Naive thymus-derived CD4-positive, alpha-beta T cell (primary cell): ENCODE data around the gene NIPA2. TPM values are rescaled to one million over a fixed set of nuclear protein-coding genes. Genes with fewer than 3 reads are reported as not detected.
A peak's percentile ranks its signal among the peaks of the same experiment; 100 is the strongest.
"Not testable (repeated sequence)": the region's sequence is repeated elsewhere in the genome, so short reads cannot be mapped to it uniquely, and the experiment has no call there.

Experiments
- ATAC-seq: fragments of 150-1000 bp; cut with Tn5 transposase; 2 replicates; pipeline ENCODE4 v1.10.0; 2021; ENCODE audit warnings: mild to moderate bottlenecking, moderate library complexity
- CTCF ChIA-PET: fragments of 350-600 bp; sonication (Branson Sonifier 250); formaldehyde crosslinking; loops from one replicate; lab custom pipeline; 2021; ENCODE audit warnings: antibody characterized with exemption; lab: Charles Lee
- POLR2A ChIA-PET: fragments of 350-600 bp; sonication (Branson Sonifier 250); formaldehyde crosslinking; loops from one replicate; lab custom pipeline; 2021; ENCODE audit warnings: antibody characterized with exemption, inconsistent platforms; lab: Charles Lee
- DNase-seq, 9 donors: peaks; one replicate each; pipeline versions ENCODE4 v3.0.0 to v3.0.0-alpha.2; 2020 to 2022; ENCODE audit warnings: mixed read lengths in 1 of 9
- H3K27ac ChIP-seq: one replicate; pipeline ENCODE4 v1.7.0; 2013; ENCODE audit warnings: mild to moderate bottlenecking, low read depth, low read length, moderate library complexity
- H3K27me3 ChIP-seq, 2 donors: one replicate each; pipeline ENCODE4 v1.7.0; 2013; ENCODE audit warnings: low read length in 2 of 2, mild to moderate bottlenecking in 2 of 2, moderate library complexity in 2 of 2; ENCODE audit not compliant: control insufficient read depth in 2 of 2, insufficient read depth in 2 of 2
- H3K36me3 ChIP-seq, 3 experiments: 1 replicate in 2 of 3; 2 replicates in 1 of 3; pipeline ENCODE4 v1.7.0; 2013; ENCODE audit warnings: low read length in 3 of 3, mild to moderate bottlenecking in 3 of 3, moderate library complexity in 1 of 3; ENCODE audit not compliant: insufficient read depth in 3 of 3, control insufficient read depth in 2 of 3
- H3K4me1 ChIP-seq, 2 donors: one replicate each; pipeline ENCODE4 v1.7.0; 2013; ENCODE audit warnings: low read length in 2 of 2, mild to moderate bottlenecking in 2 of 2, moderate library complexity in 1 of 2; ENCODE audit not compliant: control insufficient read depth in 2 of 2, insufficient read depth in 2 of 2
- H3K4me3 ChIP-seq: 2 replicates; pipeline ENCODE4 v1.7.0; 2013; ENCODE audit warnings: mild to moderate bottlenecking, low read length
- H3K9me3 ChIP-seq, 3 experiments: 1 replicate in 2 of 3; 2 replicates in 1 of 3; pipeline ENCODE4 v1.7.0; 2013; ENCODE audit warnings: low read length in 3 of 3; ENCODE audit not compliant: control insufficient read depth in 2 of 3
- H3K27ac Mint-ChIP-seq, 9 donors: one replicate each; pipeline ENCODE4 v1.8.0; 2020 to 2022; ENCODE audit warnings: mixed read lengths in 9 of 9, mild to moderate bottlenecking in 8 of 9, moderate library complexity in 5 of 9, inconsistent platforms in 2 of 9
- H3K27me3 Mint-ChIP-seq, 5 donors: one replicate each; pipeline ENCODE4 v1.8.0; 2021 to 2022; ENCODE audit warnings: mixed read lengths in 5 of 5, mild to moderate bottlenecking in 1 of 5
- H3K36me3 Mint-ChIP-seq, 5 donors: one replicate each; pipeline ENCODE4 v1.8.0; 2020 to 2022; ENCODE audit warnings: mixed read lengths in 5 of 5, mild to moderate bottlenecking in 3 of 5, inconsistent platforms in 1 of 5
- H3K4me1 Mint-ChIP-seq, 7 donors: one replicate each; pipeline ENCODE4 v1.8.0; 2020 to 2022; ENCODE audit warnings: mixed read lengths in 7 of 7, mild to moderate bottlenecking in 3 of 7, inconsistent platforms in 1 of 7
- H3K4me3 Mint-ChIP-seq, 10 donors: one replicate each; pipeline ENCODE4 v1.8.0; 2020 to 2022; ENCODE audit warnings: mild to moderate bottlenecking in 10 of 10, mixed read lengths in 10 of 10, moderate library complexity in 6 of 10, inconsistent platforms in 2 of 10
- H3K9me3 Mint-ChIP-seq, 11 donors: one replicate each; pipeline ENCODE4 v1.8.0; 2020 to 2022; ENCODE audit warnings: mixed read lengths in 11 of 11, mild to moderate bottlenecking in 4 of 11, inconsistent platforms in 1 of 11, moderate library complexity in 1 of 11
- intact Hi-C, 2 donors: fragments of 100-400 bp; cut with micrococcal nuclease; formaldehyde crosslinking; loops; one replicate each; pipeline ENCODE4 v1.15.1; 2023
- polyA plus RNA-seq, 2 donors: library from polyadenylated mRNA; unstranded; fragments of 300-500 nt; fragmentation: Illumina TruSeq; gene quantifications; one replicate each; pipeline ENCODE4 v1.2.3, GENCODE V29; 2021
- total RNA-seq, 6 experiments: library from RNA in 5 of 6; stranded (reverse) in 5 of 6; gene quantifications; 1 replicate in 5 of 6; 2 replicates in 1 of 6; pipeline ENCODE4 v1.2.3 and lab custom pipeline; 2021 to 2026

Gene NIPA2
- total and polyA plus RNA-seq, 7 experiments from 2014 or later, result 28.7 to 42.0 (median 37.0) TPM

DNA sequence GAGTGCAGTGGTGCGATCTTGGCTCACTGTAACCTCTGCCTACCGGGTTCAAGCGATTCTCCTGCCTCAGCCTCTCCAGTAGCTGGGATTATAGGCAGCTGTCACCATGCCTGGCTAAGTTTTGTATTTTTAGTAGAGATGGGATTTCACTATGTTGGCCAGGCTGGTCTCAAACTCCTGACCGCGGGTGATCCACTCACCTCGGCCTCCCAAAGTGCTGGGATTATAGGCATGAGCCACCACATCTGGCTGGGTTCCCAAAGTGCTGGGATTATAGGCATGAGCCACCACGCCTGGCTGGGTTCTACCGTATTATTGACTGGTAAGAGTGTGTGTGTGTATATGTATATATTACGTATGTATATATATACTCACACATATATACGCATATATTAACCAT is 35.5 kb upstream of the NIPA2 start:
- H3K27me3 Mint-ChIP-seq, ATAC-seq, DNase-seq: not testable (repeated sequence)

GRCh38 chr15:22806156-22806555 is 32.3 kb upstream of the NIPA2 start:
- H3K27ac ChIP-seq, result no peak overlapping the region
- H3K36me3 ChIP-seq, result no peaks in the 10 kb centered on the region
- no peaks in the 10 kb centered on the region for H3K4me1 ChIP-seq
- no peaks in the 10 kb centered on the region for H3K9me3 ChIP-seq
- Mint-ChIP-seq H3K9me3 (no peaks in the 10 kb centered on the region), H3K27ac (no peak overlapping the region), H3K36me3 (no peaks in the 10 kb centered on the region), H3K4me1 (peaks cover 2 to 21% (median 12%) of the 10 kb centered on the region in 7 donors), H3K4me3 (no peak overlapping the region), H3K27me3 (no peaks in the 10 kb centered on the region)
- no peak for ATAC-seq
- H3K27me3 ChIP-seq, result no peaks in the 10 kb centered on the region
- no peak overlapping the region for H3K4me3 ChIP-seq
- ChIA-PET CTCF (no interaction called here), POLR2A (no interaction called here)
- intact Hi-C loops, result no loop called here
- no peak for DNase-seq

More for the DNA sequence above, 35.5 kb upstream of the NIPA2 start:
- H3K27me3 ChIP-seq, H3K36me3 ChIP-seq, H3K9me3 Mint-ChIP-seq, H3K27ac ChIP-seq, H3K9me3 ChIP-seq, H3K4me3 ChIP-seq, POLR2A ChIA-PET, H3K4me1 ChIP-seq, intact Hi-C loops, CTCF ChIA-PET, H3K36me3 Mint-ChIP-seq, H3K4me3 Mint-ChIP-seq: not testable (repeated sequence)
- H3K4me1 Mint-ChIP-seq, result peaks cover 0 to 19% (median 16%) of the 10 kb centered on the region in 7 donors
- peak overlapping the region in 1 of 9 donors; percentile 7 for H3K27ac Mint-ChIP-seq

DNA sequence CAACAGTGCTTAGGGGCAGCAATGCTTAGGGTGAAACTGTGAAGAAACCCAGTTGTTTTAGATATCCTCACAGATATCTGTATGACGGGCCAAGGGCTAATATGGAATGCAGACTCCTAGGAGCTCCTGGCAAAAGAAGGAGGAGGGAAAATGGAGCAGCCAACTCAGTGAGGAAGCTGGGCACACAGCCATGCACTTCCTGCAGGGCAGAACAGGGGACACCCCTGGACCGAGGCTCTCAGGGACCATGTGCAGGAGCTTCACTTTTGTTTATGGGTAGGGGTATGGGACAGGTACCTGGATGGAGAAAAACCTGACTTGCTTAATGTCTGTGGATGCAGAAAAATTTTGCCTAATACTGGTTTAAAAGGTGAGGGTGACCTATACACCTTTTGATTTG is 31.8 kb upstream of the NIPA2 start:
- POLR2A ChIA-PET, result no interaction called here
- Mint-ChIP-seq H3K36me3 (peaks cover 0 to 1% (median 0%) of the 10 kb centered on the region in 5 donors), H3K4me1 (peaks cover 0 to 20% (median 10%) of the 10 kb centered on the region in 7 donors)

GRCh38 chr15:22807831-22808230 is 30.6 kb upstream of the NIPA2 start:
- H3K36me3 ChIP-seq, H3K27ac ChIP-seq, H3K4me1 ChIP-seq, ATAC-seq, CTCF ChIA-PET, H3K9me3 Mint-ChIP-seq, H3K27me3 Mint-ChIP-seq, H3K27me3 ChIP-seq, H3K4me3 Mint-ChIP-seq, H3K36me3 Mint-ChIP-seq, H3K4me3 ChIP-seq, DNase-seq, intact Hi-C loops, POLR2A ChIA-PET, H3K9me3 ChIP-seq: not testable (repeated sequence)
- Mint-ChIP-seq H3K4me1 (peaks cover 0 to 14% (median 9%) of the 10 kb centered on the region in 7 donors), H3K27ac (peak overlapping the region in 1 of 9 donors; percentile 31)

More for the DNA sequence above, 31.8 kb upstream of the NIPA2 start:
- CTCF ChIA-PET, result no interaction called here
- Histone ChIP-seq H3K27me3 (no peaks in the 10 kb centered on the region), H3K27ac (no peak overlapping the region), H3K36me3 (no peaks in the 10 kb centered on the region), H3K4me1 (no peaks in the 10 kb centered on the region), H3K9me3 (no peaks in the 10 kb centered on the region), H3K4me3 (no peak overlapping the region)
- Mint-ChIP-seq H3K27me3 (no peaks in the 10 kb centered on the region), H3K4me3 (no peak overlapping the region), H3K9me3 (no peaks in the 10 kb centered on the region), H3K27ac (no peak overlapping the region)
- intact Hi-C loops, result no loop called here
- DNase-seq (no peak), ATAC-seq (no peak)

DNA sequence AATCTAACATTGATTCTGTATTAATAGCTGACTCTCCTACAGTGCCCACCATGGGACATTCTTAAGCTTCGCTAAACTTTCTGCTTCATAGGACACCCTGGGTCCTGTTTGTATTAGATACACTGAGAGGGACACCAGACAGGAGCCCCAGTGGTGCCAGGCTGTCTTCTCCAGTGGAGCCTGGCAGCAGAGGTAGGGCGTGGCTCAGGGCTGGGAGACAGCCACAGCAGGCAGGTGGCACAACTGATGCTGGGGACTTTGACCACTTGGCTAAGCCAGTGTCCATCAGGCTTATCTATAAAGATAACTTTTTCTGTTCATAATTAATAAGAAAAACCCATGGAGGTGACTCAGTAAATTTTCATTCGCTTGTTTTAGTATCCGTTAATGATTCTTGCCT is 30.2 kb upstream of the NIPA2 start:
- Mint-ChIP-seq H3K27ac (no peak overlapping the region), H3K36me3 (peaks cover 0 to 7% (median 0%) of the 10 kb centered on the region in 5 donors), H3K4me1 (peaks cover 0 to 13% (median 8%) of the 10 kb centered on the region in 7 donors), H3K9me3 (no peaks in the 10 kb centered on the region), H3K27me3 (no peaks in the 10 kb centered on the region), H3K4me3 (no peak overlapping the region)
- Histone ChIP-seq H3K27ac (no peak overlapping the region), H3K9me3 (no peaks in the 10 kb centered on the region), H3K4me3 (no peak overlapping the region), H3K36me3 (no peaks in the 10 kb centered on the region), H3K4me1 (no peaks in the 10 kb centered on the region), H3K27me3 (no peaks in the 10 kb centered on the region)
- no peak for ATAC-seq
- ChIA-PET POLR2A (no interaction called here), CTCF (no interaction called here)
- intact Hi-C loops, result no loop called here
- no peak for DNase-seq

GRCh38 chr15:22808761-22809280 is 29.6 kb upstream of the NIPA2 start:
- Histone ChIP-seq H3K9me3 (no peaks in the 10 kb centered on the region), H3K27ac (no peak overlapping the region), H3K27me3 (no peaks in the 10 kb centered on the region), H3K36me3 (no peaks in the 10 kb centered on the region), H3K4me1 (no peaks in the 10 kb centered on the region), H3K4me3 (no peak overlapping the region)
- DNase-seq (no peak), ATAC-seq (no peak)
- intact Hi-C loops, result no loop called here
- no peaks in the 10 kb centered on the region for H3K27me3 Mint-ChIP-seq
- H3K36me3 Mint-ChIP-seq, result peaks cover 0 to 7% (median 0%) of the 10 kb centered on the region in 5 donors
- ChIA-PET CTCF (no interaction called here), POLR2A (no interaction called here)
- no peak overlapping the region for H3K4me3 Mint-ChIP-seq
- peaks cover 0 to 13% (median 8%) of the 10 kb centered on the region in 7 donors for H3K4me1 Mint-ChIP-seq
- peak overlapping the region in 1 of 9 donors; percentile 22 for H3K27ac Mint-ChIP-seq
- H3K9me3 Mint-ChIP-seq, result no peaks in the 10 kb centered on the region
